ENCODE results near the gene UBTD1. TPM values are rescaled to one million over a fixed set of nuclear protein-coding genes. Genes with fewer than 3 reads are reported as not detected.
A peak's percentile ranks its signal among the peaks of the same experiment; 100 is the strongest.
"Not testable (repeated sequence)": the region's sequence is repeated elsewhere in the genome, so short reads cannot be mapped to it uniquely, and the experiment has no call there.

The UBTD1 gene
- total RNA-seq, 1 donor from 2014 or later = 59.9 TPM

DNA sequence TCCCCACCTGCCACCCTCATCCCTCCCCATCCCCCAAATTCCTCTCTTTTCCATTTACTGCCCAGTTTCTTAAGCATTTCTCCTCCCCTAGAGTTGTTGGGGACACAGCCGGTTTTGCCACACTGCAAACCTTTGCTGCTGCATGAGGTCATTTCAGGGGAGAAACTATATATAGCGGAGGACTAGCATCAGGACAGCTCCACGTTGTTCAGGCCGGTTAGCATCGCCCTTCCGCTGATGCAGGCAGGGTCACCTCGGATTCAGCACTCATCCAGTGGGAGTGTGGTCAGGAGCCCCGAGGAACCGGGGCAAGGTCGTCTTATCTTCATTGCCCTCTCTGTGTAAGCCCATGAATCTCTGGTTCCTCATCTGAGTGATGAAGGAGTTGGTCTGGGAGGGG is 15.6 kb downstream of the UBTD1 start:
- DNase-seq (ENCODE audit: low read depth in 2 of 2) = no peak

DNA sequence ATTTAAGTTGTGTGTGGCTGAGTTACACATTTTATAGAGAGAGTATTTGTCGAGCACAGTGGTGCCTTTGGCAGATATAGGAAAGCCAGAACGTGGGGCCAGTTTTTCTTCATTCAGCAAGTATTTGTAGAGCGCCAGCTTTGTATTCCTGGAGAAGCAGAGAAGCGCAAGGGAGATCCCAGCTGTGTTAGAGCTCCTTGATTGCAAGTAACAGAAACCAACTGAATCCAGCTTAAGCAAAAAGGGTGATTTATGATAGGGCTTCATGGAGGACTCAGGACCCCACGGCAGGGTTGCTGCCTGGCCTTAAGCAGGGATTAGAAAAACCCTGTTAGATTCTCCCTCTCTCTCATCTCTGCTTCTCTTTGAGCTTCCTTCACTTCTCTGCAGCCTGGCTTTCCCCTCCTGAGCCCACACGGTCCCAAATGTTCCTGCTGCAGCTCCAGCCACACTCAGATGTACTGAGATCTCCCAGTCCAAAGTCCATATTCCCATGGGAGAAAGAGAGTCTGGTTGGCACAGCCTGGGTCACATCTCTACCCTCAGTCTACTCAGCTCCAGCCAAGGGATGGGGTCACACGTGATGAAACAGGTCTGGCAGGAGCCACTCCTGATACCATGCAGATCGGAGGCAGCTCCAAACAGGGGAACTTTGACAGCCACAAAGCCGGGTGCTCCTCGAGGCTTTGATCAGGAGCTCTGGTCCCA is 16.7 kb downstream of the UBTD1 start:
- no peak for DNase-seq (ENCODE audit: low read depth in 2 of 2)

DNA sequence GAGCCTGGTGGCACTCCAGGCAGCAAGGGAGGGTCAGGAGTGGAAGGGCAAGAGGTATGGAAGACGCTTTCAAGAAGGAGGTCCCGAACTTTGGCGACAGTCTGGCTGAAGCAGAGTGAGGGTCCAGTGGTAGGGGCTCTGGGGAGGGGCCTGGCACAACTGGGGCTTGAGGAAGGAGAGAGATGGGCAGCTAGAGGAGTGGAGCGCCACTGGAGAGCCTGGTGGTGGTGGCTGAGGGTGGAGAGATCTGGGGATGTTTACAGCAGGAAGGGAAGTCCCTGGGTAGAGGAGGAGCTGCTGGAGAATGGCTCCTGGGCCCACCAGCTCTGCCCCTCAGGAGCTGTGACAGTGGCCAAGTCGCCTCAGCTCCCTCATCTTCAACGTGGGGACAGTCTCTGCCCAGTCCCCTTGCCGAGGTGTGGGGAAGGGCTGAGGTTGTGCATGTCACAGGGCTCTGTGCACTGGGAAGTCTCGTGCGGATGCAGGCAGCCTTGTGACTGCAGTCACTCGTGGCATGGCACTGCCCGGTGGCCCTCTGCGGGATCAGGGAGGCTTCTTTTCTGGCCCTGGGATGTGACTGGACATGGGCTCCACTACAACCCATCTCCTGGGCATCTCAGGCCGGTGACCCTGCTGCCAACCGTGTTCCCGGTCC is 18.5 kb downstream of the UBTD1 start:
- no peak for DNase-seq (ENCODE audit: low read depth in 2 of 2)

DNA sequence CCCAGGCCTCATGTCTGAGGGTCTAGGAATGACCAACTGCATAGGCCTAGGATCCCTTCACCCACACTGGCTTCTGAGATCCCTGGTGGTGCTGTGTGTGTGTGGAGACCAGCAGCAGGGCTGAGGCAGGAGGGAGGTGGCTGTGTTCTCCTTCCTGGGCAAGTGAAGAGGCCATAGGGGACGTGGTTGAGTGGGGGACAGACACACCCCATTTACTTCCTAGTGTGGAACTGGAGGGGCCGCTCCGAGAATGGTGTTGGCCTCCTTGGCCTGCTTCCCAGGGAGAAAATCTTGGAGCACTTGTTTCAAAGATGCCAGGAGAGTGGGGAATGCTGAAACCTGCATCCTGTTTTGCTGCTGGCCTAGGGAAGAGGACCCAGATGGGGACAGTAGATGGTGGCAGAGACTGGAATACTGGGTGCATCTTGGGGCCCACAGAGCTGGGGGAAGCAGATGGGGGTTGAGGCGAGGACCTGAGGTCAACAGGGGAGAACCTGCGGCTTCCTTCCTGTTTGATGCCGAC is 19.1 kb downstream of the UBTD1 start:
- DNase-seq (ENCODE audit: low read depth in 2 of 2) = peak in 1 of 2 donors; percentile 46

DNA sequence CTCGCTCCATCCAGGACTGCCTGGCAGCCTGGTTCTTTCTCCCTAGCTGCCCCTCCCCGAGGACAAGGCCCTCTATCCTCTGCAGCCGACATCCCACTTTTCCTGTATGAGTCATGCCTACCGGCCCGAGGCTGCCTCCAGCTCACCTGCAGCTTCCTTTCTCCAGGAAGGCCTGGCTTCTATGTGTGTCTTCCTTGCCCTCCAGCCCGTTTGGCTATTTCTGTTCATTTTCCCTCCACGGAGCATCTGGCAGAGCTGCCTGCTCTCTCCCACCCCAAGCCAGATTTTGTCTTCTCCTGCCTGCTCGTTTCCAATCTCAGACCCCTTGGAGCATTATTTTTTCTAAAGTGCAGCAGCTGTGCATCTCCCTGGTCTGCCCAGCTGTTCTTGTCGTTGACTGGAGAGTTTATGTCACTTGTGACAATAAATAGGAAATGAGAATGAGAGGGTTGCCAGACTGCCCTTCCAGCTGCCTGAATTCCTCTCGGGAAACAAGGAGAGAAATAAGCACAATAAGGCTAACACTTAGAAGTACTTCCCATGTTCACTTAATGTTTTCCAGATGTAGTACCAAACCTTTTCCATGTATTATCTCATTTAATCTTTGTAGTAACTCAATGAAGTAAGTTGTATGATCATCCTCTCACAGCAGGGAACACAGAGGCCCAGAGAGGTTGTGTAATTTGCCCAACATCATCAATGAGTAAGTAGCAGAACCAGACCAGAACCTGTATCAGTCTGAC is 19.7 kb downstream of the UBTD1 start:
- peak; percentile 53 to 60 for DNase-seq (ENCODE audit: low read depth in 2 of 2)

DNA sequence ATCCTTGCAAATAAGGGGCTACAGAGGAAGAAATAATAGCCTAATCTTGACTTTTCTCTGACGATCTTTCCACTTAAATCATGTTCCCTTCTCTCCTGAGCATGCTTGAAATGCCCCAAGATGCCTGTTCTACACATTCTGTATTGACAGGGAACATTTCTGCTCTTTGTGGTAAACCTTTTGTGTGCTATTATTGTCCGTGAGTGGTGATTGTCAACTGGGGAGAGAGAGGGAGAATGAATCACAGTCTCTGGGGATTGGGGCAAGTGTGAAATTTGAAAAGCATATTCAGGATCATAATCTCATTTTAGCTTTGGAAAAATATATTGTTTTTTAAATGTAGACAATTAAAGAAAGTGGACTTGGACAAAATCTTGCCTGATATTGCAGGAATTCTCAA is 20.6 kb downstream of the UBTD1 start:
- no peak for DNase-seq (ENCODE audit: low read depth in 2 of 2)

DNA sequence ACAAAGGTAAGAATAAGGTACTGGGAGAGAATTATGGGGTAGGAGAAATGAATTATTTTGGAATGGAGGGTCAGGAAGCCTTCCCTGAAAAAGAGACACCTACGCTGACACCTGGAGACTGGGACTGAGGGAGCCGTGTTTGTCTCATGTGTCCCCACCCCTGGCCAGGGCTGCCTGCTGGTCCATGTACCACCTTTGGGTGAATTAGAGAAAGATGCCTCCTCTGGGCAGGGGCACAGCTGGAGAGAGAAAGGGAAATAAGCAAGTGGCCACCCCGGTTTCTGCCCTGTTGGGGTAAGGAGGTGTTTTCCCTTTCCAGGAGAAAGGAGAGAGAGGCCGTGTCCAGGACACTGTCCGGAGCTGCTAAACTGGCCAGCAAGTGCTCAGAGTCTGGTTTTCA is 21.8 kb downstream of the UBTD1 start:
- DNase-seq (ENCODE audit: low read depth in 2 of 2) = no peak

DNA sequence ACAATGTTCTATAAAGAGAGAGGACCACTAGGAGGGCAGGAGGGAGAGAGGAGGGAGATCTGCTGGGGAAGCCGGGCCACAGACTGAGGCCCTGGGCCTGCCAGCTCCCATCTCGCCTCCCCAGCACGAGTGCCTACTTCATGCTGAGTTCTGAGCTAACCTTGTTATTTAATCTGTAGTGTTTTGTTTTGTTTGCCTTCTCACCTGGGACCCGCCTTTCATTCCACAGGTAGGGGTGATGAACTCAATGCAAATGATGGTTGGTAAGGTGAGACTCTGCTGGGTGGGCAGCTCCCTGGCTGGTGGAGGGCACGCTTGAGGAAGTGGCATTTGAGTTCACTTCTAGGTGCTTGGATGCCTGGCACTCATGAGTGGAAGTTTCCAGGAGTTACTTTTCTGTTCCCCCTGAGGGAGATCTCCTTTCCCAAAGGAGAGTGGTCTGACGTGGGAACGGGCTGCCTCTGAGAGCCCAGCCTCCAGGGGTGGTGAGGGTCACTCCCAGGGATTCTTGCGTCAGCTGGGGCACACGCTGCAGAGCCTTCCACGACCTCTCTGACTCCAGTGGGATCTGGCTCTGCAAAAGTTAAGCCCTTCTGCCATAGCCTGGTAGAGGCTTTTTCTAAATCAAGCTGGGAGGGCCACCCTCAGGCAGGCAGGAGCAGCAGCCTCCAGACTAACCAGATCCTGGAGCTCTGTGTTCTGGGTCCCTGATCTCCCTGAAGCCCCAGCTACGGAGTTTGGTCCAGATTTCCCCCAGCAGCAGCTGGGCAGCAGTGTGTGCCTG is 22.4 kb downstream of the UBTD1 start:
- DNase-seq (ENCODE audit: low read depth in 2 of 2) = no peak

DNA sequence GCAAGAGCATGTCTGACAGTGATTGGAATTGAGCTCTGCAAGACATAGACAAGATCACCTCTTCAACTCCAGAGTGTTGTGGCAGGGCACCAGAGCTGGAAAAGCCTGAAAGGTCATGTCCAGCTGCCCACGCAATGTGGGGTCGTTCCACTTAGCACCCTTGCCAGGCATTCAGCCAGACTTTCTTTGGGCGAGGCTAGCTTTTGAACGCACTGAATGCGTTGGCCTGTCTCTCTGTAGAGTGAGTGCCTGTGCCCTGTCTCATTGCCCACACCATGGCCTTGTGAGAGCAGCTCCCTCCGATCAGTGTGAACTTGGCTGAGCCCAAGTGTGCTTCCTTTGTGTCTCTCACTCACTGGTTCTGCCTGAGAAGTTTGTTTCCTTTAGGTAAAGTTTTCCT is 23.3 kb downstream of the UBTD1 start:
- no peak for DNase-seq (ENCODE audit: low read depth in 2 of 2)

DNA sequence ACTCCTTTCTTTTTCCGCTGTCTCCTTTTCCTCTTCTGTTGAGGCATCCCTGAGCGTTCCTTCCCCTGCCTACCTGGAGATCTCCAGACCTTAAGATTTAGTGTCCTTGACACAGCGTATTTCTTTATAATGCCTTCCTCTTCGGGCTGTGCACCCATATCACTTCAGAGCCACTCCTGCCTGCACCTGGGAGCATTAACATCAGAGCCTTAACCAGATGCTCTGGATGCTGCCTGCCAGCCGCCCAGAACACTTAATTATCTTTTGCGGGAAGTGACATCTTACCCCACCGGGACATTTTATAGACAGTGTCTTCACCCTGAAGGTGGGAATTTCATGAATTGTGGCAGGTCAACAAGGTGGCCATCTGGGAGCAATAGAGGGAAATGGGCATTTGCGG is 24.2 kb downstream of the UBTD1 start:
- no peak for DNase-seq (ENCODE audit: low read depth in 2 of 2)

DNA sequence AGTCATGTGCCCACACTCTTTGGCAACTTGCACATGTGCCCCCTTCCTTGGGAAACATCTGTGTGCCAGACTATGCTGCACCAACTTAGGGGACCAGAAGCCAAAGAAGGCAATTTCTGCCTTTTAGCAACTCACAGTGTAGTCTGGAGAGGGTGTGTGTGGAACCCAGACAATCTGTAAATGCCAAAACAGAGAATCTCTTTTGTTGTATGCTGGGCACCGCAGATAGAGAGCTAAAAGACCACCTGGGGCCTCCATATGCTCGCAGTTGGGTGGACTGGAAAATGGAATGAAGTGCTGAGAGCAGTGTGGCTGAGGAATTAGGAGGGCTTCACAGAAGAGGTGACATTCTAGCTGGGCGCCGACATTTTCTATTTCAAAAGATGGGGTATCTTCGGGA is 26.4 kb downstream of the UBTD1 start:
- no peak for DNase-seq (ENCODE audit: low read depth in 2 of 2)

DNA sequence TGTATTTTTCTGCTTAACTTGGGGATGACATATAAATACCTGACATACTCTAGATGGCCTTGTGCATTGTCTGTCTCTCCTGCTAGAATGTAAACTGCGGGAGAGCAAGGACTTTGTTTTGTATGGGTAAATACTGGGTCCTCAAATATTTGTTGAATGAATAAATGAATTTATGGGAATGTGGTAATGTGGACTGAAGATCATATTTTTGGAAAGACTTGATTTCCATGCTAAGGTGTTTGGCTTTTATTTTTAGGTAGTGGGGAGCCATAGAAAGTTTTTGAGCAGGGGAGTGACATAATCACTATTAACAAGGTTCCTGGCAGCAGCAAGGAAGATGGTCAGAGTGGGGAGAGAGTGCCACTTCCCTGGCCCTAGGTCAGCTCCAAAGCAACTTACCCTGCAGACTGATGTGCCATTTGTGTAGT is 27.0 kb downstream of the UBTD1 start:
- no peak for DNase-seq (ENCODE audit: low read depth in 2 of 2)

DNA sequence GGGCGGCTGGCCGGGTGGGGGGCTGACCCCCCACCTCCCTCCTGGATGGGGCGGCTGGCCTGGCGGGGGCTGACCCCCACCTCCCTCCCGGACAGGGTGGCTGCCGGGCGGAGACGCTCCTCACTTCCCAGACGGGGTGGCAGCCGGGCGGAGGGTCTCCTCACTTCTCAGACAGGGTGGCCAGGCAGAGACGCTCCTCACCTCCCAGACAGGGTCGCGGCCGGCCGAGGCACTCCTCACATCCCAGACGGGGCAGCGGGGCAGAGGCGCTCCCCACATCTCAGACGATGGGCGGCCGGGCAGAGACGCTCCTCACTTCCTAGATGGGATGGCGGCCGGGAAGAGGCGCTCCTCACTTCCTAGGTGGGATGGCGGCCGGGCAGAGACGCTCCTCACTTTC is 30.2 kb downstream of the UBTD1 start:
- not testable (repeated sequence) for DNase-seq (ENCODE audit: low read depth in 2 of 2)

DNA sequence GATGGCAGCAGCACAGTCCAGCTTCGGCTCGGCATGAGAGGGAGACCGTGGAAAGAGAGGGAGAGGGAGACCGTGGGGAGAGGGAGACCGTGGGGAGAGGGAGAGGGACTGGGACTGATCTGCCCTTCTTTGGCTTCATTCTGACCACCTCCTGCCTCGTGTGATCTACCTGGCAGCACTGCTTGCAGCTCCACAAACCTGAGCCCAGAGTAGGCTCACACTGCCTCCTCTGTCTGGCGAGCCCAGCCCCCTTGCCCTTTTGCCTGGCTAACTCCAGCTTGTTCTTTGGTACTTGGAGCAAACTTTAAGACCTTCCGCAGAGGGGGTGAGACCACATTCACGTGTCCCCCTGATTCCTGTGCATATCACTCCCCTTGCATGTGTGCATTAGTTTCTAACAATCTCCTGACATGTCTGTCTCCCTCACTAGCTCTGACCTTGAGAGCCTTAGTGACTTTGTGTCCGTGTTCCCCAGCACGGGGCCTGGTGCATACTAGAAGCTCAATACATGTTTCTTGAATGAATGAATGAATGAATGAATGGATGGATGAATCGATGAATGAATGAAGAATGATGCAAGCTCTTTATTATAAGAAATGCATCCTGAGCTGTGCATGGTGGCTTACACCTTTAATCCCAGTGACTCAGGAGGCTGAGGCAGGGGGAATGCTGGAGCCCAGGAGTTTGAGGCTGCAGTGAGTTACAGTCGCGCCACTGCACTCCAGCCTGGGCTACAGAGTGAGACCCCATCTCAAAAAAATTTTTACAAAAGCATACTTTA is 31.2 kb downstream of the UBTD1 start:
- DNase-seq (ENCODE audit: low read depth in 2 of 2) = no peak

DNA sequence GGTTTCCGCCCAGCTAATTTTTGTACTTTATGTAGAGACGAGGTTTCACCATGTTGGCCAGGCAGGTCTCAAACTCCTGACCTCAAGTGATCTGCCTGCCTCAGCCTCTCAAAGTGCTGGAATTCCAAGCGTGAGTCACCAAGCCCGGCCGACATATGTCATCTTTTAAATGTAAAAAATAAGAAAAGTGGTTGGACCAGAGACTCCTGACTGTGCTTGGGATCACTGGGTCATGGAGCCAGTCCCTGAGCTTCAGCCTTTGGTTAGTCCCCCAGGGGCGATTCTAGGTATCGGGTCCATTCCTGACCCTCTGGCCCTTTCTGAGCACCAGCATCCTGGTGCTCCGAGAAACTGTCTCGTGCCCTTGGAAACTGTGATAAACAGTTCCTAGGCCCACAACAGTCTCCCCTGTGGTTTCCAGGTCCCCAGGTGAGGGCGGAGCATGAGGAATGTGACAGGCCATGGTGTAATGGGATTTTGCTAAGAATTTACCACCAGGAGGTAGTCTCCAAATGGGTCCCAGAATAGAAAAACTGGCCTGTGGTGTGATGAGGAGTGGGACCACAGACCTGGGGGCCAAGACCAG is 32.8 kb downstream of the UBTD1 start:
- peak in 1 of 2 donors; percentile 70 for DNase-seq (ENCODE audit: low read depth in 2 of 2)

DNA sequence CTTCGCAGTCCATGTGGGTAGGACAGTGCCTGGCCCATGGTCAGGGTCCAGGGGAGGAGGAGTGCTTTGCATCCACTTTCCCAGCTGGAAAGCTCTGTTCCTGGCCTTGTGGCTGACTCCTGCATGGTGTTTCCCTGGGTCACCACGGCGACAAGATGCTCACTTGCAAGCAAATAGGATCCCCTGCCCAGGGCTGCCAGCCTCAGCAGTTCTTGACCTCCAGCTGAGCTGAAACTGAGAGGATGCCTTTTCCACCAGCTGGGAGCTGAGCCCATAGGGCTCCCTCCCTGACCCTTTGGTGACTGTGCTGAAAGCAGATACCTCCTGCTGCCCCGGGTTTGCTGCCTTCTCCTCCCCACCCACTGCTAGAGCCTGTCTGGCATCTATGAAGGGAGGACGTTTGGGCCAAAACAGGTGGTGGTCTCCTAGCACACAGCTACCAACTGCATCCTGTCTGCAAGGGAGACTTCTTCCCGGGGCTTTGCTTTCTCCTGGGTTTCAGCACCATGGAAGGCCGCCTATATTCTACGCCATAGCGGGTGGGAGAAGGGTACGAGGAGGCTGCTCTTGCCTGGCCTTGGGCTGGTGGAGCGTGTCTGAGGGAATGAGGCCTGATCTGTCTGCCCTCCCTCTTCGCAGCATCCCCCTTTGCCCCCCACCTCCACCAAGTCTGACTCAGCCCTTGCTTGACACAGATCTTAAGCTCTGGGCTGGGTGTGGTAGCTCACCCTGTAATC is 34.4 kb downstream of the UBTD1 start:
- DNase-seq (ENCODE audit: low read depth in 2 of 2) = peak in 1 of 2 donors; percentile 41

DNA sequence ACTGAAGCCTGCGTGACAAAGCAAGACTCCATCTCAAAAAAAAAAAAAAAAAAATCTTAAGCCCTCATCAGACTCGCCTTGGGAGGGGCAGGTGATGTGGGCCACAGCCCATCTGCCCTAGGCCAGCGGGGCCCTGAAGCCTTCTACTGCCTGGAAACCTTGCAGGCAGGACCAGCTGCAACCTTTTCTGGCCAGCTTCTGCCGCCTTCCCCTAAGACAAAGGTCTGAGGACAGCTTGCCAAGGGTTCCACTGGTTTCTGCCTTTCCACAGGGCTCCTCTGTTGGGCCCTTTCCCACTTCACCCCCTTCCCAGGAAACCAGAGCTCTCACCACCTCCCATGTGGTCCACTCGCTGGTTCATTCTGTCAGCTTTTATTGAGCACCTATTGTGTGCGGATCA is 35.2 kb downstream of the UBTD1 start:
- no peak for DNase-seq (ENCODE audit: low read depth in 2 of 2)

DNA sequence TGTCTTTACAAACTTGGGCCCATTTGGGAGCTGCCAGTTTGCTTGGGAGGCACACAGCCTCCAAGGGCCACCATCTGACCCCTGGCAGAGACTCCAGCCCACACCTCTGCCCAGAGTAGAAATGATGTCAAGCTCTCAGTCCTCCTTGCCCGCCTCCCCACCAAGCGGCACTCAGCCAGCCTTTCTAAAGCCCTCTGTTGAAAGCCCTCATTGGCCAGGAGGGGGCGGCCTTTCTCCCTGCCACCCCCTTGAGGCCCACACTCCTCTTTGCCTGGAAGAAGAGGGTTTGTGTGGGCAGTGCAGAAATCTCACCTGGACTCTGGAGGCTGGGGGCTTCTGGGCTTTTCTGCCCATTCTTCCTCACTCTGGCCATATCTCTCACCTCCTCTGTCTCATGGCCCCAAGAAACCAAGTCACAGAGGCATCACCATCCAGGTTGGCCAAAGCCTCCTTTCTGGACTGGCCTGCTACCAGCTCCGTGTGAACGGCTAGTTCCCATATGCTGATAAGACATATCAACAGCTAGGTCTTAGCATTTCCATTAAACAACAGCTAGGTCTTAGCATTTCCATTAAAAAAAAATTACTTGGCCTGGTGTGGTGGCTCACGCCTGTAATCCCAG is 36.1 kb downstream of the UBTD1 start:
- peak; percentile 69 to 72 for DNase-seq (ENCODE audit: low read depth in 2 of 2)

DNA sequence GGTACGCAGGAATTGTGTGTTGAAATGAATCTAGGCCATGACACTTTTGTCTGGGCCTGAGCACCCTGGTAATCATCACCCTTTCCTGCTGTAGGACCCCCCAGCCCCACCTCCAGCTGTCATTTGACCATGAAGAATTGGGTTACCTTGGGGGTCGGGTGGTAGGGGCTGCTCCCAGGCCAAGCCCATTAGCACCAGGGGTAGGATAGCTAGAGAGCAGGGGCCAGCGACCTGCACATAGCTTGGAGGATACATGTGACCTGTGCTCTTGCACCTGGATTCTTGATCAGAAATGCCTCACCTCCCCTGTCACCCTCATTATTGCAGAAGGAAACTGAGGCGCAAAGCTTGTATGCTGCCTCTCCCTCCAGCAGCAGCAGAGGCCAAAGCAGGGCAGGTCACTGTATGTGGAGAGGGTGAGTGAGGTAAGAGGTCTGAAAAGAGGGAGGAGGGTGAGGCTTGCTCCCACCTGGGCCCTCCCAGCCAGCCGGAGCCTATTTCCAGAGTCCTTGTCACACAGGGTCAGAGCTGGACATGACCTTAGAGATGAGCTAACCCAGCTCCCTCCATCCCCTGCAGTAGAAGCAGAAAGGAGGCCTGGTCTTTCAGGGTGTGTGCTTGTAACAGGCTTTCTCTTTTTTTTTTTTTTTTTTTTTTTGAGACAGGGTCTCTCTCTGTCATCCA is 38.6 kb downstream of the UBTD1 start:
- no peak for DNase-seq (ENCODE audit: low read depth in 2 of 2)

Measured in lung microvascular endothelial cell (primary cell).